HepG2 (cell line): ENCODE results near the gene METTL27. TPM values are rescaled to one million over a fixed set of nuclear protein-coding genes. Genes with fewer than 3 reads are reported as not detected.

Experiments used
- ATAC-seq: fragments of 200-7000 bp; cut with Tn5 transposase; 3 replicates; pipeline ENCODE4 v1.9.1; 2020; ENCODE audit warnings: mild to moderate bottlenecking, moderate library complexity
- BruUV-seq: library from RNA; stranded (reverse); fragments of 400-500 nt; replicated peaks from 2 replicates; lab custom pipeline; 2021; lab: Mats Ljungman, UMichigan
- CTCF ChIA-PET: fragments of 300-600 bp; formaldehyde crosslinking; extraction: SDS; loops from one replicate; lab custom pipeline; 2021; ENCODE audit warnings: low total read pairs, inconsistent platforms, low intra/inter-chr PET ratio; lab: Yijun Ruan, JAX
- POLR2A ChIA-PET: fragments of 350-600 bp; sonication (Branson Sonifier 250); formaldehyde crosslinking; loops from one replicate; lab custom pipeline; 2020; ENCODE audit warnings: antibody characterized with exemption, inconsistent platforms; lab: Yijun Ruan, JAX
- DNase-seq: peaks from one replicate; pipeline ENCODE4 v3.0.0-alpha.2; 2015; ENCODE audit warnings: low spot score
- FAIRE-seq: peaks from 3 replicates; lab custom pipeline; 2011; peaks lifted over from hg19 to GRCh38; lab: Jason Lieb, UNC
- H2AFZ ChIP-seq: one replicate; pipeline ENCODE4 v1.6.1; 2011; ENCODE audit warnings: low read length, inconsistent platforms
- H3K27ac ChIP-seq: fragments of 300-600 bp; 3 replicates; pipeline ENCODE4 v1.8.0; 2011; ENCODE audit warnings: mixed run types, mild to moderate bottlenecking, mixed read lengths, low read length, inconsistent platforms; ENCODE audit not compliant: insufficient read depth; ENCODE audit errors: extremely low read length
- H3K27me3 ChIP-seq, 2 experiments: fragments of 200-600 bp in 1 of 2; 2 replicates in 1 of 2; 3 replicates in 1 of 2; pipeline versions ENCODE4 v1.6.0 to v1.8.0; 2011; ENCODE audit warnings: low read length in 2 of 2, mild to moderate bottlenecking in 2 of 2, moderate library complexity in 2 of 2, inconsistent platforms in 1 of 2; ENCODE audit not compliant: insufficient read depth in 2 of 2, control insufficient read depth in 1 of 2
- H3K36me3 ChIP-seq, 2 experiments: fragments of 200-600 bp in 1 of 2; replicated peaks in 1 of 2; 2 replicates in 1 of 2; 3 replicates in 1 of 2; pipeline versions ENCODE4 v1.5.1 to v1.8.0; 2011; ENCODE audit warnings: low read length in 2 of 2, inconsistent platforms in 1 of 2; ENCODE audit not compliant: insufficient read depth in 2 of 2, control insufficient read depth in 1 of 2
- H3K4me1 ChIP-seq: 2 replicates; pipeline ENCODE4 v1.5.1; 2012; ENCODE audit warnings: low read length, inconsistent platforms; ENCODE audit not compliant: insufficient read depth
- H3K4me2 ChIP-seq: 2 replicates; pipeline ENCODE4 v1.6.0; 2011; ENCODE audit warnings: low read depth, low read length, inconsistent platforms
- H3K4me3 ChIP-seq, 3 experiments: fragments of 200-600 bp in 1 of 3; sonication (generic), shearing (Covaris generic) in 1 of 3; replicated peaks in 1 of 3; 2 replicates each; pipeline ENCODE4 v1.5.1; 2011 to 2016; ENCODE audit warnings: low read length in 3 of 3, inconsistent platforms in 2 of 3, low read depth in 2 of 3, mild to moderate bottlenecking in 2 of 3, control low read depth in 1 of 3, mixed read lengths in 1 of 3; ENCODE audit not compliant: insufficient read depth in 1 of 3
- H3K79me2 ChIP-seq: one replicate; pipeline ENCODE4 v1.6.1; 2011; ENCODE audit warnings: low read length, inconsistent platforms; ENCODE audit not compliant: insufficient read depth
- H3K9ac ChIP-seq: 2 replicates; pipeline ENCODE4 v1.6.0; 2011; ENCODE audit warnings: mild to moderate bottlenecking, low read depth, low read length, inconsistent platforms; ENCODE audit not compliant: insufficient read depth
- H3K9me3 ChIP-seq: 2 replicates; pipeline ENCODE4 v1.5.1; 2012; ENCODE audit warnings: mild to moderate bottlenecking, low read length
- H4K20me1 ChIP-seq: 2 replicates; pipeline ENCODE4 v1.6.0; 2011; ENCODE audit warnings: inconsistent platforms, mild to moderate bottlenecking, low read length, moderate library complexity; ENCODE audit not compliant: insufficient read depth
- AGO2 ChIP-seq: fragments of 200-400 bp; formaldehyde crosslinking; optimal IDR thresholded peaks from 2 replicates; pipeline ENCODE3; 2017; ENCODE audit warnings: mild to moderate bottlenecking, low read depth, low read length, moderate library complexity
- HDAC6 ChIP-seq: fragments of 200-600 bp; sonication (generic); IDR thresholded peaks from 2 replicates; pipeline ENCODE4 v1.7.0; 2017; ENCODE audit warnings: mild to moderate bottlenecking, antibody characterized with exemption, low read length, low read depth
- IKZF5 ChIP-seq: IDR thresholded peaks from 2 replicates; pipeline ENCODE4 v1.6.1; 2018; ENCODE audit warnings: missing genetic modification reagents, mild to moderate bottlenecking, missing compliant biosample characterization
- RNF2 ChIP-seq: fragments of 450-650 bp; conservative IDR thresholded peaks from 2 replicates; pipeline ENCODE4 v1.6.1; 2016; ENCODE audit warnings: low read depth
- SNRNP70 ChIP-seq: fragments of 200-400 bp; formaldehyde crosslinking; IDR thresholded peaks from 2 replicates; pipeline ENCODE4 v1.6.1; 2017; ENCODE audit warnings: mild to moderate bottlenecking, low read depth, low read length, moderate library complexity
- ZEB1 ChIP-seq: IDR thresholded peaks from 2 replicates; pipeline ENCODE4 v1.6.1; 2012; ENCODE audit warnings: mild to moderate bottlenecking, low read depth, inconsistent platforms; ENCODE audit not compliant: insufficient replicate concordance
- ZGPAT ChIP-seq: IDR thresholded peaks from 2 replicates; pipeline ENCODE4 v1.6.1; 2016; ENCODE audit warnings: mild to moderate bottlenecking
- ZNF557 ChIP-seq: sonication (generic); formaldehyde crosslinking; IDR thresholded peaks from 2 replicates; pipeline ENCODE4 v1.4.0; 2020; ENCODE audit warnings: missing genetic modification reagents
- ZNF770 ChIP-seq: sonication (generic); formaldehyde crosslinking; IDR thresholded peaks from 2 replicates; pipeline ENCODE4 v1.5.0; 2020; ENCODE audit warnings: mild to moderate bottlenecking, missing genetic modification reagents
- WGBS: methylation state at CpG from one replicate; pipeline ENCODE4 v1.1.6; 2017; ENCODE audit warnings: low lambda C conversion rate; 5-methylcytosine and 5-hydroxymethylcytosine counted together
- in situ Hi-C: cut with HindIII; loops from 2 replicates; pipeline ENCODE4 v1.10.0; 2017; ENCODE audit warnings: low pct_unique_long_range_greater_than_20kb; ENCODE audit not compliant: extremely low pct_ligation_motif_present
- intact Hi-C: fragments of 100-400 bp; cut with micrococcal nuclease; formaldehyde crosslinking; loops from one replicate; pipeline ENCODE4 v1.10.0; 2022; ENCODE audit not compliant: unreplicated experiment
- polyA plus RNA-seq, 8 experiments: library from polyadenylated mRNA; depleted of rRNA in 3 of 8; stranded (reverse) in 7 of 8; unstranded in 1 of 8; fragments of >200 nt; fragmentation: Illumina TruSeq in 4 of 8; extraction: Trizol in 4 of 8; gene quantifications; 2 replicates each; pipeline versions ENCODE4 v1.2.1 to v1.2.3, GENCODE V29; 2011 to 2016; ENCODE audit warnings: low read depth in 4 of 8, missing spikeins in 1 of 8, mixed read lengths in 1 of 8; ENCODE audit not compliant: insufficient read depth in 1 of 8
- total RNA-seq, 5 experiments: library from RNA; depleted of rRNA; stranded (reverse); fragments of >200 nt; fragmentation: Illumina TruSeq; extraction: Trizol; gene quantifications; 2 replicates each; pipeline ENCODE4 v1.2.3, GENCODE V29; 2016; ENCODE audit warnings: low read depth in 1 of 5
- TF ChIP-seq, protein P1 (sequence below): sonication (generic); formaldehyde crosslinking; IDR thresholded peaks from 2 replicates; pipeline ENCODE4 v1.9.0; 2021; ENCODE audit warnings: missing genetic modification reagents, borderline replicate concordance

METTL27 gene
- total and polyA plus RNA-seq, 2 of the 13 experiments (the other 11 are each of a cell fraction or from before 2014, with no cell fraction given): 2.0 to 3.0 TPM

GRCh38 chr7:73852500-73852899, 10.2 kb upstream of the METTL27 start:
- H3K9ac ChIP-seq: no peak overlapping the region
- H3K27me3 ChIP-seq: peaks cover 0 to 14% of the 10 kb centered on the region in 2 experiments; a peak in 1 of 5 replicates
- H2AFZ ChIP-seq: no peak overlapping the region
- DNase-seq: no peak
- 17% methylated on average over 5 of the region's 5 CpGs for WGBS
- no peak overlapping the region for H3K27ac ChIP-seq
- no peak overlapping the region for H3K4me2 ChIP-seq
- ATAC-seq: no peak
- no peaks in the 10 kb centered on the region for H4K20me1 ChIP-seq
- POLR2A ChIA-PET: no interaction called here
- no peak overlapping the region for H3K4me3 ChIP-seq
- H3K9me3 ChIP-seq: no peaks in the 10 kb centered on the region
- H3K36me3 ChIP-seq: no peaks in the 10 kb centered on the region
- in situ Hi-C loops (no loop called here), intact Hi-C loops (no loop called here)
- no TSS peak for BruUV-seq
- no peak for FAIRE-seq
- peaks cover 6% of the 10 kb centered on the region for H3K4me1 ChIP-seq
- CTCF ChIA-PET: no interaction called here
- no peaks in the 10 kb centered on the region for H3K79me2 ChIP-seq
- TF ChIP-seq RNF2 (no peak), AGO2 (no peak), HDAC6 (no peak), ZGPAT (CRISPR knock-in tag) (no peak), SNRNP70 (no peak), ZNF770 (no peak), ZNF557 (no peak), ZEB1 (no peak), IKZF5 (no peak)
- TF ChIP-seq, protein P1, sequence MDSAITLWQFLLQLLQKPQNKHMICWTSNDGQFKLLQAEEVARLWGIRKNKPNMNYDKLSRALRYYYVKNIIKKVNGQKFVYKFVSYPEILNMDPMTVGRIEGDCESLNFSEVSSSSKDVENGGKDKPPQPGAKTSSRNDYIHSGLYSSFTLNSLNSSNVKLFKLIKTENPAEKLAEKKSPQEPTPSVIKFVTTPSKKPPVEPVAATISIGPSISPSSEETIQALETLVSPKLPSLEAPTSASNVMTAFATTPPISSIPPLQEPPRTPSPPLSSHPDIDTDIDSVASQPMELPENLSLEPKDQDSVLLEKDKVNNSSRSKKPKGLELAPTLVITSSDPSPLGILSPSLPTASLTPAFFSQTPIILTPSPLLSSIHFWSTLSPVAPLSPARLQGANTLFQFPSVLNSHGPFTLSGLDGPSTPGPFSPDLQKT (CRISPR knock-in tag): no peak
